PFSK-1 (cell line): ENCODE results near the gene CTSZ.

Experiments used
- POLR2AphosphoS5 ChIP-seq: IDR thresholded peaks from 2 replicates; pipeline ENCODE4 v1.6.1; 2012; ENCODE audit warnings: low read depth, mild to moderate bottlenecking, control low read depth, low read length, moderate library complexity
- TAF1 ChIP-seq: IDR thresholded peaks from 2 replicates; pipeline ENCODE4 v1.6.1; 2012; ENCODE audit warnings: low read length, control low read depth, borderline replicate concordance; ENCODE audit not compliant: insufficient read depth

DNA sequence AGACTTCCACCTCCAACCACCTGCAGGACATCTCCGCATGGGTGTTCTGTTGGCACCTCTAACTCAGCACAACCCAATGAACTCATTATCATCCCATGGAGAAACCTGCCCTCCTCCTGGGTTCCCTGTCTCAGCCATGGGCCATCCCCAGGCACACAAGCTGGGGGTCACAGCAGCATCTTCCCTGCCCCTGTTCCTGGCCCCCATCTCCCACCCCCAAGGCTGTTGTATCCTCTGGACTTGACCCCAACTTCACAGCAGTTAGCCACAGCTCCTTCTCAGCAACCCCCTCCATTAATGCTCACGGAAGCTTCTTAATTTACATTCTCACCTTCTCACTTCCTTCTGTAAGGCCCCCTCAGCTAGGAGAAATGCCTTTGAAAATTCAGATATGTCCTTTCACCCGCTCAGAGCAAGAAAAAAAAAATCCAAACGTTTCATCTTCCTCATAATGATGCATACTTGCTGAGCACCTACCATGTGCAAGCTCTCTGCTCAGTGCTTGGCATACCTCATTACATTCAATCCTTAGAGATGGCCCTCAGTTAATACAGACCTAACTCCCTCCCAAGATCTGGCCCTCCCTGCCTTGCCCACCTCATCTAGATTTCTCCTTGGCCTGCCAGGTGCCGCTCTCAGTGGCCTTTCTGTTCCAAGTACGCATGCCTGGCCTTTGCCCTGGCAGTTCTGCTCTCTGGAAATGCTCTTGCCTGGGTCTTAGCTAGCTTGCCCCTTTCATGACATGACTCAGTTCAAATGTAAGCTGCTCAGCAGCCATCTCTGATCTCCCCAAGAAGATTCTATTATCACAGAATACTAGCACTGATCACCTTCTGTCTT is 28.5 kb downstream of the CTSZ start:
- no peak for TF ChIP-seq TAF1
- no peak for TF ChIP-seq POLR2AphosphoS5
